Measurements from ENCODE around the gene KPNA2. TPM values are rescaled to one million over a fixed set of nuclear protein-coding genes. Genes with fewer than 3 reads are reported as not detected.

KPNA2 gene
- total and polyA plus RNA-seq, 2 of the 13 experiments (the other 11 are each of a cell fraction or from before 2014, with no cell fraction given) = 111 to 305 TPM

DNA sequence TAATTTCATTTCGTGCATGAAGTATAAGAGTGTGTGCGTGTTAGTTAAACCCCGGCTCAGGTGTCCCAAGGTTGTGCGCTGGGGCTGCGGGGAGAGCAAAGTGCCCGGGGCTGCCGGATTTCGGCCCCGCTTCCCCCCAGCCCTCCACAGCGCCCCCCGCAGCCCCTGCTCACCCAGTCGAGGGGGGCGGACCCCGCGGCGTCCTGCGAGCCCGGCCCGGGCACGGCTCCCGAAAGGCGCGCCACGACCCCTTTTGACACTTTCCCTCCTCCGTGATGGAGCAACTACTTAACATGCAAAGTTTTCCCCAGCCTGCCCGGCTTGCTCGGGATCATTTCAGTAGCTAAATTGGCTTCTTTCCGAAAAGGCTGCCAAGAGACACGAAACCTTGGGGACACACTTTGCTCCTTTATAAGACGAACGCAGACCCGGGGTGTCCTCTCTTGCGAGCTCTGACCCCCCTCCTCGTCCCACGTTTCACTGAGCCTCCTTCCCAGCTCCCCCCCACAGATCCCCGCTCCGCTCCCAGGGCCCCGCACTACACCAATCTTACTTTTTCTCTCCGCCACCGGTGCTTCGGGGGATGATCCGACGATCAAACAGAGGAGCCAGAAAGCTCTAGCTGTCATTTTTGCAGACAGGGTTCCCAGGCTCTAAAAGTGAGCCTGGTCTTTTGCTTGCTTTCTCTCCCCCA lies 39.8 kb upstream of the KPNA2 start (continued):
- TF ChIP-seq ZNF383 (CRISPR knock-in tag; IDR thresholded peaks at IDR 0.05; ENCODE audit: borderline replicate concordance) = no peak
- peak; percentile 42; the same call in 1 of the 2 replicates for TF ChIP-seq GABPB1 (CRISPR knock-in tag; IDR thresholded peaks at IDR 0.05)
- no peak for TF ChIP-seq DMTF1 (CRISPR knock-in tag; IDR thresholded peaks at IDR 0.05)
- TF ChIP-seq, protein P1, sequence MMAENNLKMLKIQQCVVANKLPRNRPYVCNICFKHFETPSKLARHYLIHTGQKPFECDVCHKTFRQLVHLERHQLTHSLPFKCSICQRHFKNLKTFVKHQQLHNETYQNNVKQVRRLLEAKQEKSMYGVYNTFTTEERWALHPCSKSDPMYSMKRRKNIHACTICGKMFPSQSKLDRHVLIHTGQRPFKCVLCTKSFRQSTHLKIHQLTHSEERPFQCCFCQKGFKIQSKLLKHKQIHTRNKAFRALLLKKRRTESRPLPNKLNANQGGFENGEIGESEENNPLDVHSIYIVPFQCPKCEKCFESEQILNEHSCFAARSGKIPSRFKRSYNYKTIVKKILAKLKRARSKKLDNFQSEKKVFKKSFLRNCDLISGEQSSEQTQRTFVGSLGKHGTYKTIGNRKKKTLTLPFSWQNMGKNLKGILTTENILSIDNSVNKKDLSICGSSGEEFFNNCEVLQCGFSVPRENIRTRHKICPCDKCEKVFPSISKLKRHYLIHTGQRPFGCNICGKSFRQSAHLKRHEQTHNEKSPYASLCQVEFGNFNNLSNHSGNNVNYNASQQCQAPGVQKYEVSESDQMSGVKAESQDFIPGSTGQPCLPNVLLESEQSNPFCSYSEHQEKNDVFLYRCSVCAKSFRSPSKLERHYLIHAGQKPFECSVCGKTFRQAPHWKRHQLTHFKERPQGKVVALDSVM (CRISPR knock-in tag; IDR thresholded peaks at IDR 0.05) = no peak
- TF ChIP-seq CBX5 (CRISPR knock-in tag; IDR thresholded peaks at IDR 0.05; ENCODE audit: borderline replicate concordance) = no peak
- TF ChIP-seq, protein P2, sequence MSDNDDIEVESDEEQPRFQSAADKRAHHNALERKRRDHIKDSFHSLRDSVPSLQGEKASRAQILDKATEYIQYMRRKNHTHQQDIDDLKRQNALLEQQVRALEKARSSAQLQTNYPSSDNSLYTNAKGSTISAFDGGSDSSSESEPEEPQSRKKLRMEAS (IDR thresholded peaks at IDR 0.05) = no peak; the same call in 1 of the 2 replicates
- TF ChIP-seq, protein P3, sequence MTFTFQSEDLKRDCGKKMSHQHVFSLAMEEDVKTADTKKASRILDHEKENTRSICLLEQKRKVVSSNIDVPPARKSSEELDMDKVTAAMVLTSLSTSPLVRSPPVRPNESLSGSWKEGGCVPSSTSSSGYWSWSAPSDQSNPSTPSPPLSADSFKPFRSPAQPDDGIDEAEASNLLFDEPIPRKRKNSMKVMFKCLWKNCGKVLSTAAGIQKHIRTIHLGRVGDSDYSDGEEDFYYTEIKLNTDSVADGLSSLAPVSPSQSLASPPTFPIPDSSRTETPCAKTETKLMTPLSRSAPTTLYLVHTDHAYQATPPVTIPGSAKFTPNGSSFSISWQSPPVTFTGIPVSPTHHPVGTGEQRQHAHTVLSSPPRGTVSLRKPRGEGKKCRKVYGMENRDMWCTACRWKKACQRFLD (CRISPR knock-in tag; IDR thresholded peaks at IDR 0.05; ENCODE audit: borderline replicate concordance) = no peak
- no peak for TF ChIP-seq POLR2A (IDR thresholded peaks at IDR 0.05; ENCODE audit: insufficient read depth in 1 of 2, low read depth in 2 of 2, low read length in 2 of 2)
- TF ChIP-seq ZNF691 (CRISPR knock-in tag; IDR thresholded peaks at IDR 0.05; ENCODE audit: borderline replicate concordance, low read depth) = peak; percentile 21; the same call in 1 of the 2 replicates
- no peak for TF ChIP-seq ZSCAN25 (CRISPR knock-in tag; IDR thresholded peaks at IDR 0.05)
- 0 out of 2 replicates have a peak, but pooled peaks have one; percentile 12 for TF ChIP-seq MYC (CRISPR knock-in tag; IDR thresholded peaks at IDR 0.05; ENCODE audit: borderline replicate concordance)
- TF ChIP-seq ZNF766 (CRISPR knock-in tag; IDR thresholded peaks at IDR 0.05; ENCODE audit: borderline replicate concordance) = 0 out of 2 replicates have a peak, but pooled peaks have one; percentile 29
- TF ChIP-seq, protein P4, sequence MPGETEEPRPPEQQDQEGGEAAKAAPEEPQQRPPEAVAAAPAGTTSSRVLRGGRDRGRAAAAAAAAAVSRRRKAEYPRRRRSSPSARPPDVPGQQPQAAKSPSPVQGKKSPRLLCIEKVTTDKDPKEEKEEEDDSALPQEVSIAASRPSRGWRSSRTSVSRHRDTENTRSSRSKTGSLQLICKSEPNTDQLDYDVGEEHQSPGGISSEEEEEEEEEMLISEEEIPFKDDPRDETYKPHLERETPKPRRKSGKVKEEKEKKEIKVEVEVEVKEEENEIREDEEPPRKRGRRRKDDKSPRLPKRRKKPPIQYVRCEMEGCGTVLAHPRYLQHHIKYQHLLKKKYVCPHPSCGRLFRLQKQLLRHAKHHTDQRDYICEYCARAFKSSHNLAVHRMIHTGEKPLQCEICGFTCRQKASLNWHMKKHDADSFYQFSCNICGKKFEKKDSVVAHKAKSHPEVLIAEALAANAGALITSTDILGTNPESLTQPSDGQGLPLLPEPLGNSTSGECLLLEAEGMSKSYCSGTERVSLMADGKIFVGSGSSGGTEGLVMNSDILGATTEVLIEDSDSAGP (CRISPR knock-in tag; IDR thresholded peaks at IDR 0.05; ENCODE audit: borderline replicate concordance) = peak; percentile 27; the same call in 1 of the 2 replicates
- TF ChIP-seq KAT2B (IDR thresholded peaks at IDR 0.05; ENCODE audit: borderline replicate concordance, low read depth, low read length) = no peak
- TF ChIP-seq DBP (CRISPR knock-in tag; IDR thresholded peaks at IDR 0.05; ENCODE audit: not compliant biosample characterization) = no peak
- TF ChIP-seq ESRRA (CRISPR knock-in tag; IDR thresholded peaks at IDR 0.05; ENCODE audit: low read depth) = no peak

All from HepG2 (cell line).